GM19463 (cell line): ENCODE results near the gene ALDH1L1.
A peak's percentile ranks its signal among the peaks of the same experiment; 100 is the strongest.
"Not testable (repeated sequence)": the region's sequence is repeated elsewhere in the genome, so short reads cannot be mapped to it uniquely, and the experiment has no call there.

Source experiments
- ATAC-seq: cut with Tn5 transposase; IDR thresholded peaks from one replicate; pipeline ENCODE4 v1.9.1; 2021; ENCODE audit warnings: mild to moderate bottlenecking, moderate library complexity; ENCODE audit not compliant: unreplicated experiment

The ALDH1L1 gene

GRCh38 chr3:126085841-126086240, 94.5 kb downstream of the ALDH1L1 start:
- no peak for ATAC-seq

DNA sequence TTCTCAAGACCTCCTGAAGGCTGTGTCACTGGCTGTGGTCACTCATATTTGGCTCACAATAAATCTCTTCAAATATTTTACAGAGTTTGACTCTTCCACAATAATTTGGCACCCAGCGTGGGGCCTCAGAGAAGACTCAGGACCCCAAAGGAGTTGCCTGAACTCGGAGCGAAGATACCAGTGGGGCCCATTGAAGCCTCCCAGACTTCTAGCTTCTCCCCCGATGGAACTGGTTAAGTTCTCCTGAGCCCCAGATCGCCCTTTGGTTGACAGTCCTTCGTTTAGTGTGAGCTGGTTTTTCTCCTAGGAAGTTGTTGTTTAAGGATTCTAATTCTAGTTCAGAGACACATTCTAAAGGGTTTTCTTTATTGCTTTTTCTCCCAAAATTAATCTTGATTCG, 95.1 kb downstream of the ALDH1L1 start:
- ATAC-seq: no peak

- ATAC-seq: no peak
Measured at GRCh38 chr3:126084768-126085180, 95.6 kb downstream of the ALDH1L1 start.

GRCh38 chr3:126083913-126084767, 96.2 kb downstream of the ALDH1L1 start, which contains the start of gene SLC41A3:
Gene SLC41A3 (minus strand): TSS chr3:126084124. CDS start chr3:126068219, 15,905 bp downstream.
- peak; percentile 97 for ATAC-seq

DNA sequence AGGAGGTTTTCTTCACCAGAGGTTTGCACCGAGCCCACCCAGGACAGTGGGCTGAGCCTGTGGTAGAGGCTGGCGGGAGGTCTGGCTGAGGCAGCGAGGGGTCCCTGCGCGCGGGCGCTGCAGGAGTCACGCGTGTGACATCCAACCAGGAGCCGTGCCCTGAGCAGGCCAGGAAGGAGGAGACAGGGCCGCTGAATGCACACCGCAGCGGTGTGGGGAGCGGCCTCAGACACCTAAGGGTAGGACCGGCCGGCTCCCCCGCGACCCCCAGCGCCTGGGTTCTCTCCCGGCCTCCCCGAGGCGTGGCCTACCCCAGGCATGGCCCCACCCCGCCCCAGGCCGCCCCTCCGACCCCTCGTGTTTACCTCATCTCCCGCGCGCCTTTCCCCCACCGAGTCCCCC, 96.9 kb downstream of the ALDH1L1 start:
- peak; percentile 40 for ATAC-seq

- no peak for ATAC-seq
Measured at GRCh38 chr3:126083138-126083445, 97.3 kb downstream of the ALDH1L1 start.

- no peak for ATAC-seq
Measured at GRCh38 chr3:126082362-126083137, 97.8 kb downstream of the ALDH1L1 start.

DNA sequence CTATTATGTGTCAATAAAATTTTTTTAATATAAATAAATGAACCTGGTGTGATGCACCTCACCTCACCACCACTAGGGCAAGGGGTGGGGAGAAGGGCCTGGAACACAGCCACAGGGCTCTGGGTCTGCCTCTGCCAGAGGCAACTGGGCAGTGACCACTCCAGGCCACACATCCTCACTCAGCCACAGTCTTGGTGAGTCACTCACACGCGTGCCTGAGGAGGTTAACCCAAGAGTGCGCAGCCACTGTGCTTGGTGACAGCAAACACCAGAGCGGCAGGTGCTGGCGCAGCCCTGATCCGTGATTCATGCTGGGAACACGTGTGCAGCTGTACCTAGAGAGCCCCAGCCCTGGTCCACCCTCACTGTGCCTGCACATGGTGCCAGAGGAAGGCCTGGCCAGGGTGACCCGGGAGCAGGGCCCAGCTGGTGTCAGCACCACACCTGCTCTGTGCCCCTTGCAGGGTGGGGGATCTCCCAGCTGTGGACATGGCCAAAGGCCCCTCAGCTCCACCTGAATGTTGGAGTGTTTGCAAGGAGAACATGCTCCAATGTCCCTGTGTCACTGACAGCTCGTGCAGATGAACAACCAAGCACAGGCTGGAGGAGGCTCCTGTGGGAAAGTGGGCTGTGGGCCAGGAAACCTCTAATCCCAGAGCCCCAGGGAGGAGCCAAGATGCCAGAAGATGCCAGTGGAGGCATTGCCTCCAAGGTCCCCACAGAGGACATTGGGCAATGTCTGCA, 98.6 kb downstream of the ALDH1L1 start:
- no peak for ATAC-seq

DNA sequence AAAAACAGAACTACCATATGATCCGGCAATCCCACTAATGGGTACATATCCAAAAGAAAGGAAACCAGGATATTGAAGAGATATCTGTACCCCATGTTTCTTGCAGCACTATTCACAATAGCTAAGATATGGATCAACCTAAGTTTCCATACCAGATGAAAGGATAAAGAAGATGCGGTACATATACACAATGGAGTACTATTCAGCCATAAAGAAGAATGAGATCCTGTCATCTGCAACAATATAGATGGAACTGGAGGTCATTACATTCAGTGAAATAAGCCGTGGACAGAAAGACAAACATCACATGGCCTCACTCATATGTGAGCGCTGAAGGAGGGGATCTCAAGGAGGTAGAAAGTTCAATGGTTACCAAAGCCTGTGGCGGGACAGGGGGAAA, 99.4 kb downstream of the ALDH1L1 start:
- no peak for ATAC-seq

GRCh38 chr3:126078866-126079265, 101.5 kb downstream of the ALDH1L1 start:
- ATAC-seq: no peak

DNA sequence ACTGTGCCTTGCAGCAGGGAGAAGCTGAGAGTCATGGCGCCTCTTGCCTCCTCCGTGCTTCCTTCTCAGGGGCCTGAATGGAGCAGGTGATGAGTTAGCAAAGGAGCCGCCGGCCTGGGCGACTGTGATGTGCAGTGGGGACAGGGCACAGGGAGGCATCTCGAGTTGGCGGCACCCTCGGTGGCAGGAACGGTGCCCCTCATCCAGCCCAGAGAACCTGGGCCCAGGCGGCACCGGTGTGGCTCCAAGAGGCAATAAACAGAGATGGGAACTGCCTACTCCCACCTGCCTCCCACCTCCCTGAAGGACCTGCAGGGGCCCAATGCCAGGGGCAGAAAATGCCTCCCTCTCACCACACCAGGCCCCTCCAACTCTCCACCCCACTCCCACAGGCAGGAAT, 102.6 kb downstream of the ALDH1L1 start:
- ATAC-seq: no peak

- ATAC-seq: no peak
Measured at GRCh38 chr3:126076140-126076539, 104.2 kb downstream of the ALDH1L1 start.

DNA sequence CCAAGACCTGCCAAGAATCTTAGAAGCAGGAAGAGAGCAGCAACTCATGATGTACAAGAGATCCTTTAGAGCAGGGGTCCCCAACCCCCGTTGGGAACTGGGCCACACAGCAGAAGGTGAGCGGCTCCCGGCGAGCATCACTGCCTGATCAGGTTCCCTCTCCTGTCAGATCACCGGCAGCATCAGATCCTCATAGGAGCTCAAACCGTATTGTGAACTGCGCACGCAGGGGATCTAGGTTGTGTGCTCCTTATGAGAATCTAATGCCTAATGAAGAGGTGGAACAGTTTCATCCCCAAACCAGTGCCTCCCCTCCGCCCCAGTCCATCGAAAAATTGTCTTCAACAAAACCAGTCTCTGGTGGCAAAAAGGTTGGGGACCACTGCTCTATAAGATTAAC, 110.2 kb downstream of the ALDH1L1 start:
- no peak for ATAC-seq

- ATAC-seq: no peak
Measured at GRCh38 chr3:126067959-126068358, 112.4 kb downstream of the ALDH1L1 start.

- ATAC-seq: not testable (repeated sequence)
Measured at GRCh38 chr3:126066676-126067075, 113.7 kb downstream of the ALDH1L1 start.

DNA sequence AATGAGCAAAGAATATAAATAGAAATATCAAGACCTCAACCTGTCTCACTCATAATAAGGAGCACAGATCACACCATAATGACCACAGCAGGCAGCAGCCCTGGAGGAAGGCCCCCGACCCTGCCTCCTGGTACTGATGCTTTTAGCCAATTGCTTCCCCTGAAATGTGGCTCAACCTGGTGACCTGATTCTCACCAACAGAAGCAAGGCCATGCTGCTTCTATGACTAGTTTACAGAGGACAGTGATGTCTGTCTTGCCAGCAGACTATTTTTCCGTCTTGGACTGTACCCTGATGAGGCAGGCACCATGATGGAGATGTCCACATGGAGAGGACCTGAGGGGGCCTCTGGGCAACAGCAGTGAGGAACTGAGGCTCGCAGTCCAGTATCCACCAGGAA, 114.5 kb downstream of the ALDH1L1 start:
- no peak for ATAC-seq

DNA sequence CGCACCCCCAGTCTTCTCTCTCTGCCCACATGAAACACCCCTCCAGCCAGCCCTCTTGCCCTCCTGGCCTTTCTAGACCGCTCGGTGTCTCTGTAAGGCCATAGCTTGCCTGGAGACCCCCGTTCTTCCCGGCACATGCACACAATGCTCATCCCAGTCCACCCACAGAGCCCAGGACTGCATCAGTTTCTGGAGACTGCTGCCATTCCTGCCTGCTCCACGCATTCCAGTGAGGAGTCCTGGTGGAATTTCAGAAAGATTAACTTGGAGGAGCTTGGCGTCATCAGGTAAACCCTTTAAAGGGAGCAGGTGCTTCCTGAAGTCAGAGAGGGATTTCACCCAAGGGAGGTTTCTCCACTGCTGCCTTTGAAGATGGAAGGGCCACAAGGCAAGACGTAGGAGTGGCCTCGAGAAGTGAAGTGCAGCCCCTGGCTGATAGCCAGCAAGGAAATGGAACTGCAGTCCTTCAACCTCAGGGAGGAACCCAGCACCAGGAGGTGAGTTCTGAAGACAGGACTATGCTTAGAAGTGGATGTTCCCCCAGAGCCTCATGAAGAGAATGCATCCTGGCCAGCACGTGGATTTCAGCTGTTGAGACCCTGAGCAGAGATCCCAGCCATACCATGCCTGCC, 115.6 kb downstream of the ALDH1L1 start:
- no peak for ATAC-seq

GRCh38 chr3:126063358-126063965, 116.9 kb downstream of the ALDH1L1 start:
- no peak for ATAC-seq

DNA sequence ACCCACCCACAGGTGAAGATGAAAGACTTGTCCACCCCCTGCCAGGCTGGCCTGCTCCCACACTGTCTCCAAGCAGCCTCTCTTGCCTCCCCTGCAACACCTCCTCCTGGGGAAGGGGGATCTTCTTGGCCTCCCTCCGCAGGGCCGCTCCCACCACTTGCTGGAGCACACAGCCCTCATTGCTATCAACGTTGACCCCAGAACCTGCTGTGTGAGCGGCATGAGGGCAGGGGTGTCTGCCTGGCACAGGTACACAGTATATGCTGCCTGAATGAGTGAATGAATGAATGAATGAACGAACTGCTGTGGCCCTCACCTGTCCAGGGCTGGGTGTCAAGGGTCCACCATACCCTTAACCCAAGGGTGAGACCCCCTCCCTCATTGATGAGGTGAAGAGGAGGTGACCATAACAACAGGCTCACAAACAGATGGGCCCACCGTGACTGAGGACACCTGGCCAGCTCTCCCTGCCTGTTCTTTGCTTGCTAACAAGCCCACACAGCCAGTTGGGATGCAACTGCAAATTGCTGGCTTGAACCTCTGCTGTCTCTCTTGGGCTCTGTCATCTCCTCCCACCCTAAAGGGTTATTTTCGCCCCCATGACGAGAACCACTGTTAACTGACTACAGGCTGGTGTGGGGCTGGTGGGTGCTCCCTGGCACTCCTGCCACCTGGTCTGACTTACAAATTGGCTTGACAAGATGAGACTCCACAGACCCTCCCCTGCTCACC, 118.9 kb downstream of the ALDH1L1 start:
- no peak for ATAC-seq

- ATAC-seq: no peak
Measured at GRCh38 chr3:126060613-126061145, 119.7 kb downstream of the ALDH1L1 start.
